Neuronal stem cell (in vitro differentiated cells): ENCODE measurements around the gene RAD9B. TPM values are rescaled to one million over a fixed set of nuclear protein-coding genes. Genes with fewer than 3 reads are reported as not detected.

ENCODE experiments used
- DNase-seq: peaks from one replicate; pipeline ENCODE4 v3.0.0-alpha.2; 2013; ENCODE audit warnings: low spot score
- H2AFZ ChIP-seq: one replicate; pipeline ENCODE4 v1.6.1; 2013; ENCODE audit warnings: mild to moderate bottlenecking, low read length, inconsistent platforms
- H2AK5ac ChIP-seq: 2 replicates; pipeline ENCODE4 v1.6.1; 2013; ENCODE audit warnings: low read depth, mild to moderate bottlenecking, inconsistent platforms, low read length, moderate library complexity, mixed read lengths
- H2BK120ac ChIP-seq: 2 replicates; pipeline ENCODE4 v1.6.1; 2013; ENCODE audit warnings: low read depth, mild to moderate bottlenecking, inconsistent platforms, low read length, moderate library complexity, mixed read lengths
- H2BK12ac ChIP-seq: one replicate; pipeline ENCODE4 v1.6.1; 2013; ENCODE audit warnings: low read length, inconsistent platforms
- H2BK15ac ChIP-seq: 2 replicates; pipeline ENCODE4 v1.6.1; 2013; ENCODE audit warnings: mild to moderate bottlenecking, low read length, inconsistent platforms, mixed read lengths
- H2BK5ac ChIP-seq: one replicate; pipeline ENCODE4 v1.6.1; 2013; ENCODE audit warnings: inconsistent platforms, mild to moderate bottlenecking, low read length, moderate library complexity
- H3K14ac ChIP-seq: one replicate; pipeline ENCODE4 v1.6.1; 2013; ENCODE audit warnings: low read length, inconsistent platforms
- H3K18ac ChIP-seq: 2 replicates; pipeline ENCODE4 v1.6.1; 2013; ENCODE audit warnings: low read length, inconsistent platforms
- H3K23ac ChIP-seq: 2 replicates; pipeline ENCODE4 v1.6.1; 2013; ENCODE audit warnings: low read depth, mild to moderate bottlenecking, mixed read lengths, low read length, inconsistent platforms; ENCODE audit not compliant: poor library complexity
- H3K27ac ChIP-seq: replicated peaks from 3 replicates; pipeline ENCODE4 v1.5.1; 2013; ENCODE audit warnings: low read length, inconsistent platforms
- H3K27me3 ChIP-seq, 3 experiments: 2 replicates each; pipeline ENCODE4 v1.6.1; 2013; ENCODE audit warnings: low read length in 3 of 3, mild to moderate bottlenecking in 2 of 3, inconsistent platforms in 1 of 3, low read depth in 1 of 3, mixed read lengths in 1 of 3, moderate library complexity in 1 of 3; ENCODE audit not compliant: control insufficient read depth in 3 of 3, insufficient read depth in 3 of 3
- H3K36me3 ChIP-seq, 2 donors: replicated peaks in 1 of 2; 2 replicates each; pipeline ENCODE4 v1.6.1; 2013; ENCODE audit warnings: low read length in 2 of 2; ENCODE audit not compliant: control insufficient read depth in 2 of 2, insufficient read depth in 2 of 2
- H3K4ac ChIP-seq: 2 replicates; pipeline ENCODE4 v1.6.1; 2013; ENCODE audit warnings: inconsistent platforms, mild to moderate bottlenecking, low read length, moderate library complexity
- H3K4me1 ChIP-seq, 2 donors: 1 replicate in 1 of 2; 2 replicates in 1 of 2; pipeline ENCODE4 v1.6.1; 2013; ENCODE audit warnings: low read length in 2 of 2, low read depth in 1 of 2; ENCODE audit not compliant: control insufficient read depth in 2 of 2, insufficient read depth in 1 of 2
- H3K4me2 ChIP-seq: one replicate; pipeline ENCODE4 v1.6.1; 2013; ENCODE audit warnings: mild to moderate bottlenecking, low read length, inconsistent platforms; ENCODE audit not compliant: insufficient read depth, poor library complexity, severe bottlenecking
- H3K4me3 ChIP-seq, 2 donors: 2 replicates each; pipeline ENCODE4 v1.5.1; 2013; ENCODE audit warnings: low read length in 2 of 2, mild to moderate bottlenecking in 2 of 2, inconsistent platforms in 1 of 2, moderate library complexity in 1 of 2
- H3K79me1 ChIP-seq: one replicate; pipeline ENCODE4 v1.6.1; 2013; ENCODE audit warnings: low read depth, mild to moderate bottlenecking, inconsistent platforms, low read length, moderate library complexity
- H3K9ac ChIP-seq: one replicate; pipeline ENCODE4 v1.6.1; 2013; ENCODE audit warnings: mild to moderate bottlenecking, low read depth, low read length, inconsistent platforms; ENCODE audit not compliant: poor library complexity
- H3K9me3 ChIP-seq, 2 donors: replicated peaks in 1 of 2; 2 replicates each; pipeline versions ENCODE3 to v1.6.1; 2013; ENCODE audit warnings: low read length in 2 of 2, mild to moderate bottlenecking in 2 of 2, inconsistent platforms in 1 of 2, low read depth in 1 of 2, mixed read lengths in 1 of 2, moderate library complexity in 1 of 2; ENCODE audit not compliant: control insufficient read depth in 2 of 2, insufficient read depth in 1 of 2
- H4K8ac ChIP-seq: one replicate; pipeline ENCODE4 v1.6.1; 2013; ENCODE audit warnings: low read depth, mild to moderate bottlenecking, inconsistent platforms, low read length, moderate library complexity
- H4K91ac ChIP-seq: one replicate; pipeline ENCODE4 v1.6.1; 2013; ENCODE audit warnings: low read length, low read depth, mild to moderate bottlenecking, inconsistent platforms; ENCODE audit not compliant: poor library complexity
- WGBS, 2 donors: extraction: QIAGEN DNeasy Blood & Tissue Kit; methylation state at CpG; one replicate each; pipeline ENCODE4 v1.1.7; 2013; ENCODE audit warnings: missing lambda C conversion rate in 2 of 2, mixed read lengths in 1 of 2; ENCODE audit not compliant: insufficient read length in 2 of 2, insufficient replicate concordance in 1 of 2; ENCODE audit errors: extremely low coverage in 2 of 2; 5-methylcytosine and 5-hydroxymethylcytosine counted together
- polyA plus RNA-seq, 2 experiments: library from polyadenylated mRNA; stranded (reverse); fragments of 200-250 nt; gene quantifications; one replicate each; pipeline ENCODE4 v1.2.3, GENCODE V29; 2013

The RAD9B gene
- polyA plus RNA-seq (2013, experiment 1 of 2), result 0.17 TPM
- 0.12 TPM for polyA plus RNA-seq (2013, experiment 2 of 2)

DNA sequence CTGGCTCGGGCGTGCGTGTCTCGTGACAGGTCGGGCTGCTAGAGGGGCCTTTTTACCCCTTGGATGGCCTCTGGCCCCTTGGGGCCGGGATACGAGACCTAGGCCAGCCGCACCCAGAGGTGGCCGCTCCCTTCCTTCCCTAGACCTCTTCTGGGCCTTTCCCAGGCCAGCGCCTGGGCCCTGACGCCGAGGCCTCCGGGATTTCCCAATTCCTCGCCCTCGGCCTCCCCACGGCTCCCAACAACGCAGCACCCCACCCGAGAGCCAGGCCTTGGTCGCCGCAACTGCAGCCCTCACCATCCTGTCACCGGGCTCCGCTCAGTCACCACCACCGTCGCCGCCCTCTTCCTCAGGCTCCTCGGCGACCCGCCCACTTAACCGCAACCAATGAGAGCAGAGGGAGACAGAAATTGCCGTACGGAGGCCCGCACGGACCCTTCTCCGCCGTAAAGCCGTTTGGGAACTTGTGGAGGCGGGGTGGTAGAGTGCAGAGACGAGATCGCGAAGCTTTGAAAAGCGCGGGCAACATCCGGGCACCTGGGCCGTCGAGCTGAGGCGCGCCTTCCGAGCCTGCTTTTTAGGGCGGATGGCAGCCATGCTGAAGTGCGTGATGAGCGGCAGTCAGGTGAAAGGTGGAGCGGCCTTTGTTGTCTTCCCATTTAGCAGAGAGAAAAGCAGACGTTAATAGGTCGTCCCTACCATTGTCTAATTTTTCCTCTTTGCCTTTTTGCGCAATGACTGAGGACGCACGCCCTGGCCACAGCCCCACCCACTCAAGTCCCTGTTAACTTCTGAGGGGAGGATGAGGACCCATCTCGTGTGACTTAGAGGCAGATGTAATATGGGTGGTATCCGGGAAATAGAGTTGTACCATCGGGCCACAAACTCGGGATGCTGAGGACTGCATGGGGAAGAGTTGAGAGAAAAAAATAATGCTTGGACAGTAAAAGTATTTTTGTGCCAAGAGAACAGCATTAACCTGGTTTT, at the start of gene RAD9B, which contains the start of gene VPS29:
Gene RAD9B, plus strand, starts transcription at position 580 of the 987 bp plus-strand sequence. Its CDS starts 7 bp downstream, at position 587.
Gene VPS29, minus strand, starts transcription at position 360 of the 987 bp plus-strand sequence. Its CDS starts 60 bp downstream, at position 300.
- Histone ChIP-seq H2BK120ac (no peak within 1 kb of the TSS), H2AK5ac (peak within 1 kb of the TSS; percentile 24), H3K4me1 (peaks cover 0 to 4% of the 10 kb centered on the region in 2 donors), H3K9ac (peak within 1 kb of the TSS; percentile 89), H3K79me1 (no peaks in the 10 kb centered on the region), H2BK5ac (no peak within 1 kb of the TSS), H4K8ac (peak within 1 kb of the TSS; percentile 53), H3K14ac (no peak within 1 kb of the TSS), H3K18ac (peak within 1 kb of the TSS; percentile 90), H4K91ac (no peak within 1 kb of the TSS), H3K36me3 (peaks cover 0 to 25% of the 10 kb centered on the region in 2 donors), H3K9me3 (peaks cover 3 to 4% of the 10 kb centered on the region in 2 donors), H2BK12ac (no peak within 1 kb of the TSS), H3K27ac (no peak within 1 kb of the TSS), H3K27me3 (no peaks in the 10 kb centered on the region), H2BK15ac (peak within 1 kb of the TSS; percentile 74), H3K4ac (no peak within 1 kb of the TSS), H3K4me3 (peak within 1 kb of the TSS; percentile 86 to 96), H2AFZ (peak within 1 kb of the TSS; percentile 86), H3K4me2 (peak within 1 kb of the TSS; percentile 45), H3K23ac (peak within 1 kb of the TSS; percentile 57)
- DNase-seq, result peak; percentile 94
- no CpG with 5 or more reads among the region's 61 CpGs for WGBS, 2 donors

DNA sequence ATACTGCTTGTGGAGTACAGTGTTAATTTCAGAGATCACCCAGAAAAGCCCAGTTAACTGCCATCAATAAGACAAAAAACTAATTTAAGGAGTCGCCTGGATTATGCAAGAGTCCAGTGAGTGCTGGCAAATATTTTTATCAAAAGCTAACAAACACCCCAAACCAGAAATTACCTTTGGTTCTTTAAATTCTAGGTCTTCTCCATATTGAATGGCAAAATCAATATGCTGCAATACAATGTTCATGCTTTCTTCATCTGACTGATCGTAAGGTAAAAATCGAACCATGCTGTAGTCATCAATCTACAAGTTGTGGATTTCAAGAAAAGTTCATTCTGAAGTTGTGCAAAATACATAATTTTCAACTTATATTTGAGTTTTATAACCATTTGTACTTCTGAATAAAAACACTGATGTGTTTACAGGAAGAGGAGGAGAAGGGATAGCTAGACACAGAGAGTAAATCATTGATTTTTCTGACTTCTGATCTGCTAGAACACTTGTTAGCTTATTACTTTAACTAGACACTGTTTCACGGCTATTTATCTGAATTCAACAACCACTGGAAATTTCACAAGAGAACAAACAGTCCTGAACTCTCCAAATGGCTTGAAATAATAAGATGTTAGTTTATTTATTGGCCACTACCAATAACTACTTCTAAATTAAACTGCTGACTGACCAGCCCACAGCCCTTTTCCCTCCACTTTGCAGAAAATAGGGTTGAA, 48.4 kb upstream of the RAD9B start:
- H3K14ac ChIP-seq, result no peak overlapping the region
- no peak overlapping the region for H3K4me3 ChIP-seq
- H3K36me3 ChIP-seq, result peaks cover 6 to 75% of the 10 kb centered on the region in 2 donors
- no peak overlapping the region for H2BK5ac ChIP-seq
- no peak overlapping the region for H3K18ac ChIP-seq
- DNase-seq, result no peak
- no peak overlapping the region for H4K91ac ChIP-seq
- no peak overlapping the region for H3K27ac ChIP-seq
- H2AFZ ChIP-seq, result no peak overlapping the region
- no peak overlapping the region for H2BK120ac ChIP-seq
- no peak overlapping the region for H3K23ac ChIP-seq
- no peaks in the 10 kb centered on the region for H3K27me3 ChIP-seq
- H3K4me2 ChIP-seq, result no peak overlapping the region
- H2BK15ac ChIP-seq, result no peak overlapping the region
- H3K4ac ChIP-seq, result no peak overlapping the region
- WGBS, 2 donors, result no CpG with 5 or more reads among the region's 4 CpGs
- H2BK12ac ChIP-seq, result no peak overlapping the region
- no peaks in the 10 kb centered on the region for H3K9me3 ChIP-seq
- H4K8ac ChIP-seq, result no peak overlapping the region
- no peak overlapping the region for H3K9ac ChIP-seq
- no peak overlapping the region for H2AK5ac ChIP-seq
- peaks cover 0 to 1% of the 10 kb centered on the region in 2 donors for H3K4me1 ChIP-seq
- H3K79me1 ChIP-seq, result peaks cover 3% of the 10 kb centered on the region

GRCh38 chr12:110458756-110459155, 43.4 kb upstream of the RAD9B start:
- Histone ChIP-seq H3K36me3 (peaks cover 11 to 91% of the 10 kb centered on the region in 2 donors), H3K4me1 (no peaks in the 10 kb centered on the region), H3K18ac (no peak overlapping the region), H3K23ac (no peak overlapping the region), H2BK15ac (no peak overlapping the region), H2BK5ac (no peak overlapping the region), H3K27me3 (no peaks in the 10 kb centered on the region), H3K14ac (no peak overlapping the region), H2AFZ (no peak overlapping the region), H3K4me3 (no peak overlapping the region), H3K9me3 (no peaks in the 10 kb centered on the region), H3K9ac (no peak overlapping the region), H4K91ac (no peak overlapping the region), H3K4me2 (no peak overlapping the region), H3K4ac (no peak overlapping the region), H2BK120ac (no peak overlapping the region), H3K27ac (no peak overlapping the region), H2BK12ac (no peak overlapping the region), H2AK5ac (no peak overlapping the region), H4K8ac (no peak overlapping the region), H3K79me1 (peaks cover 4% of the 10 kb centered on the region)
- WGBS, 2 donors, result no CpG with 5 or more reads among the region's 4 CpGs
- no peak for DNase-seq
